Activated T-cell treated with anti-CD3 and anti-CD28 coated beads for 4 hours (primary cell): ENCODE measurements around the gene CALML5.

Source experiments
- DNase-seq: peaks from one replicate; pipeline ENCODE4 v3.0.0-alpha.2; 2020

The CALML5 gene, protein sequence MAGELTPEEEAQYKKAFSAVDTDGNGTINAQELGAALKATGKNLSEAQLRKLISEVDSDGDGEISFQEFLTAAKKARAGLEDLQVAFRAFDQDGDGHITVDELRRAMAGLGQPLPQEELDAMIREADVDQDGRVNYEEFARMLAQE

GRCh38 chr10:5499493-5500140, at the start of gene CALML5:
CALML5 (minus strand) TSS chr10:5499570; CDS start chr10:5499438, 132 bp downstream.
- DNase-seq = no peak

DNA sequence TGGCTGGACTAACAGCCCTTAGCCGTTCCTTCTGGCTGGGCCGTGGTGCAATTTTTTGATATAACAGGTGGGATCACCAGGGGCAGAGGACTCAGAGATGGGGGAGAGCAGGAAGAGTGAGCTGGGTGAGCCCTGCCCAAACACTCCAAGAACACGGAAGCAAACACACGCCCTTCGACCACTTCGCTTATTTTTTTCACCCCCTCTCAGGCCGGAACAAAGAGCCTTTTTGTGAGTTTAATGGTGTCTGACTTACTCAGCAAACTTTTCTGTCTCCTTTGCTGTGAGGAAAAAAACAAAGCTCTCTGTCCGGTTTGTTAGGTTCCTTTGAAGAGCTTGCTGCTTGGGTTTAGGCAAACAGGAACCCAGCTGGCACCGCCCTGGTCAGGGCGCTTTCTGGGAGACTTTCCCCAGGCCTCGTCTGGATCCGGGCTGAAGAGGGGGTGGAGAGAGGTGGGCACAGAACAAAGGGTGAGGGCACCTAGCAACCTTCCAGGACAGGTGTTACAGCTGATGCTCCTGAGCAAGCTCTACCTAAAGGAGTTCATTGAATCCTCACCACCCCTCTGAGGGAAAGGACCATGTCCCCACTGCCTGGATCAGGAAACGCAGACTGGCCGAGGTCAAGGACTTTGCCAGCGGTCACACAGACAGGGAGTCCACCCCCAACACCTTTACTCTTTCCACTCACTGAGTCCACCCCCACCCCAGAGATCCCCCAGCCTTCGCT, 48.7 kb upstream of the CALML5 start:
- DNase-seq = no peak

DNA sequence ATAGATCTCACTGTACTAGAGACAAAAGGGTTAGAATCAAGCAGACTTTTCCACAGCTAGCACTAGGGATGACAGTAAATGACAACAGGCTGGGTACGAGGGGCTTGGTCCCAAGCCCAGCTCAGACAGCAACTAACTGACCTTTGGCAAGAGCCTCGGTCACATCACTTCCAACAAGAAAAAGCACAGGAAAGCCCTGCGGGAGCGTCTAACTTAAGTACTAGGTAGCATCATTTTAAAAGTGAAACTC, 48.2 kb upstream of the CALML5 start:
- DNase-seq = no peak

GRCh38 chr10:5546891-5547680, 47.7 kb upstream of the CALML5 start:
- no peak for DNase-seq

GRCh38 chr10:5545778-5546710, 46.7 kb upstream of the CALML5 start:
- DNase-seq = no peak

GRCh38 chr10:5545426-5545777, 46.0 kb upstream of the CALML5 start:
- DNase-seq = no peak

GRCh38 chr10:5545011-5545410, 45.6 kb upstream of the CALML5 start:
- no peak for DNase-seq

DNA sequence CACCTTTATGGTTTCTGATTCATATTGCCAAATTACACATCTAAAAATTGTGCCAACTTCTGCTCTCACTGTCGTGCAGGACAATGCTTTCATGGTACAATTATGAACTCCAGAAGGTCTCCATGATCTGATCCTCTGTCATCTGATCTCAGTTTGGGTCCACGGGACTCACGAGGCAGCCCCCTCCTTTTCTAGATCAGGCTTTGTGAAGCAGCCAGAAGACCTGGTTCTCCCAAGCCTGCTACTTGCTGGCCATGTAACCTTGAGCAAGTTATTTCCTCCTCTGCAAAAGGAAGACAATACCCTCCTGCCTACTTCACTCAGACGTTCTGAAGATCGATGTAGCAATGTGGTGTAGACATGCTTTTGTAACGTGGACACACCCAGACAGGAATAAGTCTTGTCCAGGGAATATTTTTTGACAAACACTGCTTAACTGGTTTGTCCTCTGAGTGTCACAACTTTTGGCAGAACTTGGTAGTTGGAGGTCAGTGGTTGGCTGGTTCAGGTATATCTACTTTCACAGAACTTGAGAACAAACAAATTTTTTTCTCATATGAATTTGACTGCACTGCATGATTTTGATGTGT, 44.9 kb upstream of the CALML5 start:
- DNase-seq = no peak

GRCh38 chr10:5543623-5544022, 44.3 kb upstream of the CALML5 start:
- no peak for DNase-seq

- no peak for DNase-seq
Measured at GRCh38 chr10:5542100-5542499, 42.7 kb upstream of the CALML5 start.

- DNase-seq = no peak
Measured at GRCh38 chr10:5540891-5541290, 41.5 kb upstream of the CALML5 start.

- DNase-seq = no peak
Measured at GRCh38 chr10:5540080-5540479, 40.7 kb upstream of the CALML5 start.

GRCh38 chr10:5538892-5539651, 39.7 kb upstream of the CALML5 start:
- no peak for DNase-seq

GRCh38 chr10:5538446-5538845, 39.1 kb upstream of the CALML5 start:
- DNase-seq = no peak

- DNase-seq = no peak
Measured at GRCh38 chr10:5537684-5538083, 38.3 kb upstream of the CALML5 start.

GRCh38 chr10:5536486-5537081, 37.2 kb upstream of the CALML5 start:
- no peak for DNase-seq

DNA sequence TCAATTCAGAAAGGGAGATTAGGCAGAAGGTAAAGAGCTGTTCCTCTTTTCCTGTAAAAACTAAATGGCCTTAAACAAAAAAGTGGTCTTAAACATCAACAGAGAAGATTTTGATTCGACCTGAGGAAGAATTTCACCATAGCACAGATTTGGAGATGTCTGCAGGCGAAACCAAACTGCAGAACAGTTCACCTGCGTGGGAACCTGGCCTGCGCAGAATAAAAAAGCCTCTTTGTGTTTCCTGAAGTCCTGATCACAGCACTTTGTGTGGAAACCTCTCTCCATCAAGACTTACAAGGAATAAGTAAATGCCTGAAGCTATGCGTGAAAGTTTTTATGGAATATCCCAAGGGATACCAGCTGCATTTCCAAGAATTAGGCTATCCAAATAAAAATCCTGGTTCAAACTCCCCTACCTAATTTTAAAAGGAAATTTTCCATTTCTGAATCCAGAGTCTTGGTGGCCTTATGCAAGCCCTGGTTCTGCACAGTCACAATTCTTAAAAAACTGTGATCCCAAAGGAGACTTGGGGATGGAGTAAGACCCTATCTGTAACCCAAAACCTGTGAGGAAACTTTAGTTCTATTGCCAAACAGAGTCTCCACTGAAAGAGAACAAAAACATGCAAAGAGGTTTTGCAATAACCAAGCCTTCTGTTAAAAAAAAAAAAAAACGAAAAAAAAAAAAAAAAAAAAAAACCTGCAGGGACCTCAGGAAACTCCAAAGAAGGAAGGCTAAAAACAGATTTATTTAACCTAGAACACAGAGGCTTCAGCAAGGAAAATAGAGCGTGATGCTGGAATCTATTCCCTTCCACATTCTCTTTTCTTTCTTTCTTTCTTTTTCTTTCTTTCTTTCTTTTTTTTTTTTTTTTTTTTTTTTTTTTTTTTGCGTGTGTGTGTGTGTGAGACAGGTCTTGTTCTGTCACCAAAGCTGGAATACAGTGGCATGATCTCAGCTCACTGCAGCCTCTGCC, 35.8 kb upstream of the CALML5 start:
- no peak for DNase-seq

- no peak for DNase-seq
Measured at GRCh38 chr10:5534051-5534821, 34.9 kb upstream of the CALML5 start.

GRCh38 chr10:5533098-5533731, 33.8 kb upstream of the CALML5 start:
- no peak for DNase-seq
